ENCODE results near the gene GDF7.

GDF7 gene

DNA sequence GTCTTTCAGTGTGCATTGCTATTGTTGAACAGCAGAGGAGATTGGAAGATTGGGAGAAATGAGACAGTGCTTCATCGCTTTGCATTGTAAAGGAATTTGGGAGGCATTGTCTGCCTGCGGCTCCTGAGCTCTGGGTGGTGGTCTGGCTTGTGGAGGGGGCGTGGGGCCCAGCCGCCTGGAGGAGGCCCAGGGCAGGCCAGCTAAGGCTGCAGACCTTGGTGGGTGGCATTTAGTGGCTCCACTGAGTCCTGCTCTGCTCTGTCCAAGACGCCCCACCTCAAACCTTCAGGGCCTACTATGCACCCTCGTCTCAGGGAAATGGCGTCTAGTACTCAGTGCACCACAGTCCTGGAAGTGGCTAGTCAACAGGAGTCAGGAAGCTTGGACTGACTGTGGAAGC lies 10.4 kb upstream of the GDF7 start:
- TF ChIP-seq MYC (IDR thresholded peaks at IDR 0.05; ENCODE audit: low read depth, low read length): no peak

GRCh38 chr2:20657522-20658235 lies 9.3 kb upstream of the GDF7 start:
- H3K4me3 ChIP-seq (ENCODE audit: low read depth, low read length): no peak overlapping the region
- TF ChIP-seq MAX (IDR thresholded peaks at IDR 0.05; ENCODE audit: low read depth, low read length) (no peak), CTCF (IDR thresholded peaks at IDR 0.05; ENCODE audit: low read depth, low read length) (no peak)
- DNase-seq (ENCODE audit: low read depth): no peak

More for the DNA sequence above, 10.4 kb upstream of the GDF7 start:
- no peak for DNase-seq (ENCODE audit: low read depth)
- no peak overlapping the region for H3K4me3 ChIP-seq (ENCODE audit: low read depth, low read length)

GRCh38 chr2:20660506-20661420 lies 6.2 kb upstream of the GDF7 start:
- no peak overlapping the region for H3K4me3 ChIP-seq (ENCODE audit: low read depth, low read length)
- DNase-seq (ENCODE audit: low read depth): no peak
- no peak for TF ChIP-seq CTCF (IDR thresholded peaks at IDR 0.05; ENCODE audit: low read depth, low read length)
- no peak for TF ChIP-seq MYC (IDR thresholded peaks at IDR 0.05; ENCODE audit: low read depth, low read length)
- no peak for TF ChIP-seq MAX (IDR thresholded peaks at IDR 0.05; ENCODE audit: low read depth, low read length)
- TF ChIP-seq POLR2A (IDR thresholded peaks at IDR 0.05; ENCODE audit: extremely low read depth, insufficient read length): no peak

DNA sequence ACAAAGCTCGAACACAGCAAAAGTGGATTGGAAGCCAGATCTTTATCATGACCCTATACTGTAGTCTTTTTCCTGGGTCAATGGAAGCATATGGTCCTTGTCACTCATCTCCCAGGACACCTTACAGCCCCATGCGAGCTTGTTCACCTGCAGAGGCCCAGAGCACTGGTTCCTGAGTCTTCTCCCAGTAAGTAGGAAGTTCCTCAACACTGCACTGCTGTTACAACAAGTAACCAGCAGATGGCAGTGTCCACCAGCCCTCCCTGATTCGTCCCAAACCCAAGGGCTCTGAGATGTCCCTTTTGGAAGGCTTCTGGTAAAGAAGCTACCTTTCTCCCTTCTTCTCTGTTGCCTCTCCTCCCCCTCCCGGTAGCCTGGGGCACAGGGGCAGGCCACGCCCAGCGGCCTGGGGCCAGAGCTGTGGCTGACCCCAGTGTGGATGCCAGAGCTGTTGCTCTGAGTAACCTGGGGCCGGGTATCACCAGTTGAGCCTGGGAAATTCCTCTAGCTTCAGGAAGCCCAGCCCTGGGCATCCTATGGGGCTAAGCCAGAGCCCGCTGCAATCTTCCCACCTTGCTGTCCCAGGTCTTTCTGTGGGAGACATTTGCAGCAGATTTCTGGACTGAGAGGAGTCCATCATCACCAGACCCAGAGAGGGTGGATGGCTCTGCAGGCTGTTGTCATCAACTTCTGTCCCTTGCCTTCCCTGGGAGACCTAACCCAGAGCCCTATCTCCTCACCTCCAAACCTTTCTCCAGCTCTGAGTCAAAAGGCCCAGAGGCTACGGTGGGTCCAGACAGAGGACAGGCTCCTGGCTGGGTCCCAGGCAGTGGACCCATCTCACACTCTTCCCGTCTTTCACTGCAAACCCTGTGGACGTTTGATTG lies 5.3 kb upstream of the GDF7 start:
- H3K4me3 ChIP-seq (ENCODE audit: low read depth, low read length): no peak overlapping the region
- peak; percentile 82 for DNase-seq (ENCODE audit: low read depth)
- TF ChIP-seq CTCF (IDR thresholded peaks at IDR 0.05; ENCODE audit: low read depth, low read length) (peak; percentile 97), MYC (IDR thresholded peaks at IDR 0.05; ENCODE audit: low read depth, low read length) (no peak), POLR2A (IDR thresholded peaks at IDR 0.05; ENCODE audit: extremely low read depth, insufficient read length) (no peak), MAX (IDR thresholded peaks at IDR 0.05; ENCODE audit: low read depth, low read length) (no peak)

- no peak for DNase-seq (ENCODE audit: low read depth)
- TF ChIP-seq MAX (IDR thresholded peaks at IDR 0.05; ENCODE audit: low read depth, low read length) (no peak), POLR2A (IDR thresholded peaks at IDR 0.05; ENCODE audit: extremely low read depth, insufficient read length) (no peak), MYC (IDR thresholded peaks at IDR 0.05; ENCODE audit: low read depth, low read length) (no peak), CTCF (IDR thresholded peaks at IDR 0.05; ENCODE audit: low read depth, low read length) (no peak)
- no peak overlapping the region for H3K4me3 ChIP-seq (ENCODE audit: low read depth, low read length)
Observed at GRCh38 chr2:20662308-20662937, 4.5 kb upstream of the GDF7 start.

All from NB4 (cell line).